ENCODE data around the gene MYBPC2. TPM values are rescaled to one million over a fixed set of nuclear protein-coding genes. Genes with fewer than 3 reads are reported as not detected.
A peak's percentile ranks its signal among the peaks of the same experiment; 100 is the strongest.

MYBPC2 gene
- total and polyA plus RNA-seq, 2 of the 4 experiments (the other 2 are of a cell fraction), result not detected

DNA sequence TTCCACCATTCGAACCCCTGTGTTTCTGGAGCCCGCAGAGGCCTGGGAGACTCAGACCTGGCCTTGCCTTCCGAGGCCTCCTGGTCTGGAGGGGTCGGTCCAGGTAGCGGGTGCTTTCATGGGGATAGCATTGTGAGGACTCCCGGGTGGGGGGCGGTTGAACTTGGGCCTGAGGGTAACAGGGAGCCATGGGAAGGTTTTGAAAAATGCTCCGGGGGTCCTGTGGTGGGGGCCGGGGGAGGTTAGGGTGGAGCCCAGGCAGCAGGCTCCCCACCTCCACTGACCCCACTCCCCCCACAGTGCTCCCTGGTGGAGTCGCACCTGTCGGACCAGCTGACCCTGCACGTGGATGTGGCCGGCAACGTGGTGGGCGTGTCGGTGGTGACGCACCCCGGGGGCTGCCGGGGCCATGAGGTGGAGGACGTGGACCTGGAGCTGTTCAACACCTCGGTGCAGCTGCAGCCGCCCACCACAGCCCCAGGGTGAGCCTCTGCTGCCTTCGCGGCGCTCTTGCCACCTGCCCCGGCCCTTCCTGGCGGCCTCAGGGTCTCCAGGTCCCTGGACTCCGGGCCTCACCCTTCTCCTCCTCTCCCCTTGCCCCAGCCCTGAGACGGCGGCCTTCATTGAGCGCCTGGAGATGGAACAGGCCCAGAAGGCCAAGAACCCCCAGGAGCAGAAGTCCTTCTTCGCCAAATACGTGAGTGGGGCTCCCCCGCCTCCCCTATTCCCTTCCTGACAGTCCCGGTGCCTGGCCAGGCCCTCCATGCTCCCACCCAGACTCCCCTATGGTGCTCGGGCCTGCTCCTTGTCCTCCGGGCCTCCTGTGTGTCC is 47.8 kb downstream of the MYBPC2 start:
- no peak for DNase-seq
- Histone ChIP-seq H2AK5ac (ENCODE audit: low read depth, low read length) (no peak overlapping the region), H3K79me1 (ENCODE audit: low read depth in 1 of 2, low read length in 2 of 2) (peaks cover 16 to 27% of the 10 kb centered on the region in 2 experiments), H3K4me2 (ENCODE audit: low read depth, low read length) (no peak overlapping the region), H3K9me1 (ENCODE audit: insufficient read depth, low read length) (peaks cover 5% of the 10 kb centered on the region; the same call in 1 of the 2 replicates), H3K14ac (replicated peaks; ENCODE audit: low read depth, low read length) (no peak overlapping the region), H3K27me3 (ENCODE audit: control insufficient read depth, insufficient read depth, low read length) (no peaks in the 10 kb centered on the region), H4K8ac (ENCODE audit: low read depth in 2 of 2, low read length in 2 of 2) (no peak overlapping the region), H4K20me1 (ENCODE audit: insufficient read depth, low read length) (peaks cover 12% of the 10 kb centered on the region), H3K36me3 (ENCODE audit: control insufficient read depth, insufficient read depth, low read length) (peaks cover 26% of the 10 kb centered on the region), H3K4me1 (ENCODE audit: control insufficient read depth, insufficient read depth, low read length) (0 out of 2 replicates have a peak, but pooled peaks cover 2% of the 10 kb centered on the region), H2AK9ac (replicated peaks; ENCODE audit: low read depth, low read length, poor library complexity) (no peak overlapping the region), H2BK20ac (ENCODE audit: low read depth, low read length) (no peak overlapping the region), H3K9ac (ENCODE audit: low read depth, low read length) (no peak overlapping the region), H4K5ac (ENCODE audit: low read depth, low read length) (no peak overlapping the region), H3K56ac (ENCODE audit: extremely low read depth, insufficient read depth, low read length) (no peak overlapping the region), H2BK120ac (ENCODE audit: low read depth, low read length) (no peak overlapping the region), H3K4ac (ENCODE audit: low read depth, low read length) (no peak overlapping the region), H3K4me3 (ENCODE audit: insufficient read depth, low read depth, low read length) (no peak overlapping the region), H2BK5ac (ENCODE audit: low read depth, low read length, poor library complexity, severe bottlenecking) (no peak overlapping the region), H2BK15ac (ENCODE audit: low read depth, low read length) (no peak overlapping the region), H2AFZ (replicated peaks; ENCODE audit: low read length, poor library complexity) (peak overlapping the region; percentile 21), H4K91ac (ENCODE audit: insufficient read depth, low read depth, low read length) (no peak overlapping the region), H3K9me3 (ENCODE audit: control insufficient read depth, insufficient read depth, low read length) (no peaks in the 10 kb centered on the region), H3K27ac (ENCODE audit: insufficient read depth, low read length) (no peak overlapping the region), H3K23ac (ENCODE audit: low read depth, low read length) (no peak overlapping the region), H3K18ac (ENCODE audit: low read depth, low read length) (no peak overlapping the region)
- dilution Hi-C loops (cut with HindIII; ENCODE audit: low sequenced_read_pairs, unreplicated experiment), result no loop called here
- no TSS peak for BruUV-seq (replicated peaks)
- CTCF ChIA-PET, result no interaction called here
- in situ Hi-C loops (cut with MboI; ENCODE audit: low sequenced_read_pairs), result no loop called here
- POLR2A ChIA-PET (ENCODE audit: unreplicated experiment), result no interaction called here
- intact Hi-C loops (cut with micrococcal nuclease), result no loop called here
- no peak for ATAC-seq (ENCODE audit: low read depth)
- WGBS, 2 experiments (ENCODE audit: extremely low coverage in 2 of 2, insufficient read length in 1 of 2), result 98% methylated on average over 8 of the region's 37 CpGs; no CpG with 5 or more reads in 1 of the 2 experiments
- no peak for TF ChIP-seq POLR2A (IDR thresholded peaks at IDR 0.05; ENCODE audit: low read depth, low read length)
- TF ChIP-seq MAZ (IDR thresholded peaks at IDR 0.05; ENCODE audit: borderline replicate concordance, low read depth, low read length), result no peak
- TF ChIP-seq, protein P1, sequence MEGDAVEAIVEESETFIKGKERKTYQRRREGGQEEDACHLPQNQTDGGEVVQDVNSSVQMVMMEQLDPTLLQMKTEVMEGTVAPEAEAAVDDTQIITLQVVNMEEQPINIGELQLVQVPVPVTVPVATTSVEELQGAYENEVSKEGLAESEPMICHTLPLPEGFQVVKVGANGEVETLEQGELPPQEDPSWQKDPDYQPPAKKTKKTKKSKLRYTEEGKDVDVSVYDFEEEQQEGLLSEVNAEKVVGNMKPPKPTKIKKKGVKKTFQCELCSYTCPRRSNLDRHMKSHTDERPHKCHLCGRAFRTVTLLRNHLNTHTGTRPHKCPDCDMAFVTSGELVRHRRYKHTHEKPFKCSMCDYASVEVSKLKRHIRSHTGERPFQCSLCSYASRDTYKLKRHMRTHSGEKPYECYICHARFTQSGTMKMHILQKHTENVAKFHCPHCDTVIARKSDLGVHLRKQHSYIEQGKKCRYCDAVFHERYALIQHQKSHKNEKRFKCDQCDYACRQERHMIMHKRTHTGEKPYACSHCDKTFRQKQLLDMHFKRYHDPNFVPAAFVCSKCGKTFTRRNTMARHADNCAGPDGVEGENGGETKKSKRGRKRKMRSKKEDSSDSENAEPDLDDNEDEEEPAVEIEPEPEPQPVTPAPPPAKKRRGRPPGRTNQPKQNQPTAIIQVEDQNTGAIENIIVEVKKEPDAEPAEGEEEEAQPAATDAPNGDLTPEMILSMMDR (conservative IDR thresholded peaks at IDR 0.05; ENCODE audit: low read depth, low read length), result no peak
- no peak for TF ChIP-seq MAFK (IDR thresholded peaks at IDR 0.05; ENCODE audit: low read depth, low read length)
- TF ChIP-seq RFX5 (IDR thresholded peaks at IDR 0.05; ENCODE audit: low read depth, low read length), result no peak
- TF ChIP-seq MXI1 (IDR thresholded peaks at IDR 0.05; ENCODE audit: borderline replicate concordance, low read depth, low read length), result no peak
- TF ChIP-seq FOS (IDR thresholded peaks at IDR 0.05; ENCODE audit: low read depth, low read length), result no peak
- TF ChIP-seq BHLHE40 (IDR thresholded peaks at IDR 0.05; ENCODE audit: low read depth, low read length), result no peak
- TF ChIP-seq, protein P2, sequence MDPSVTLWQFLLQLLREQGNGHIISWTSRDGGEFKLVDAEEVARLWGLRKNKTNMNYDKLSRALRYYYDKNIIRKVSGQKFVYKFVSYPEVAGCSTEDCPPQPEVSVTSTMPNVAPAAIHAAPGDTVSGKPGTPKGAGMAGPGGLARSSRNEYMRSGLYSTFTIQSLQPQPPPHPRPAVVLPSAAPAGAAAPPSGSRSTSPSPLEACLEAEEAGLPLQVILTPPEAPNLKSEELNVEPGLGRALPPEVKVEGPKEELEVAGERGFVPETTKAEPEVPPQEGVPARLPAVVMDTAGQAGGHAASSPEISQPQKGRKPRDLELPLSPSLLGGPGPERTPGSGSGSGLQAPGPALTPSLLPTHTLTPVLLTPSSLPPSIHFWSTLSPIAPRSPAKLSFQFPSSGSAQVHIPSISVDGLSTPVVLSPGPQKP (IDR thresholded peaks at IDR 0.05; ENCODE audit: borderline replicate concordance, low read depth, low read length), result no peak
- TF ChIP-seq RCOR1 (IDR thresholded peaks at IDR 0.05; ENCODE audit: insufficient replicate concordance, low read length), result no peak
- TF ChIP-seq RAD21 (IDR thresholded peaks at IDR 0.05; ENCODE audit: low read length), result no peak
- TF ChIP-seq SMC3 (IDR thresholded peaks at IDR 0.05; ENCODE audit: low read depth, low read length), result no peak
- TF ChIP-seq CEBPB (IDR thresholded peaks at IDR 0.05; ENCODE audit: low read depth, low read length), result no peak
- TF ChIP-seq CHD1 (IDR thresholded peaks at IDR 0.05; ENCODE audit: low read depth, low read length), result no peak
- TF ChIP-seq, protein P3, sequence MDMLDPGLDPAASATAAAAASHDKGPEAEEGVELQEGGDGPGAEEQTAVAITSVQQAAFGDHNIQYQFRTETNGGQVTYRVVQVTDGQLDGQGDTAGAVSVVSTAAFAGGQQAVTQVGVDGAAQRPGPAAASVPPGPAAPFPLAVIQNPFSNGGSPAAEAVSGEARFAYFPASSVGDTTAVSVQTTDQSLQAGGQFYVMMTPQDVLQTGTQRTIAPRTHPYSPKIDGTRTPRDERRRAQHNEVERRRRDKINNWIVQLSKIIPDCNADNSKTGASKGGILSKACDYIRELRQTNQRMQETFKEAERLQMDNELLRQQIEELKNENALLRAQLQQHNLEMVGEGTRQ (IDR thresholded peaks at IDR 0.05; ENCODE audit: low read depth, low read length), result no peak
